ENCODE results near the gene ICA1L. TPM values are rescaled to one million over a fixed set of nuclear protein-coding genes. Genes with fewer than 3 reads are reported as not detected.
A peak's percentile ranks its signal among the peaks of the same experiment; 100 is the strongest.

Gene ICA1L
- total RNA-seq, 2 donors from 2014 or later, result 2.4 to 3.3 TPM

GRCh38 chr2:202786842-202787241 is 84.7 kb downstream of the ICA1L start:
- ATAC-seq, result no peak
- no peak for DNase-seq
- Mint-ChIP-seq H3K27me3 (no peaks in the 10 kb centered on the region), H3K4me3 (no peak overlapping the region), H3K27ac (no peak overlapping the region), H3K36me3 (ENCODE audit: low read depth) (peaks cover 2% of the 10 kb centered on the region), H3K4me1 (no peaks in the 10 kb centered on the region)
- H3K9me3 ChIP-seq (ENCODE audit: control insufficient read depth, low read length, poor library complexity, severe bottlenecking), result no peaks in the 10 kb centered on the region

GRCh38 chr2:202782940-202783558 is 88.5 kb downstream of the ICA1L start:
- no peaks in the 10 kb centered on the region for H3K27me3 Mint-ChIP-seq
- no peaks in the 10 kb centered on the region for H3K9me3 ChIP-seq (ENCODE audit: control insufficient read depth, low read length, poor library complexity, severe bottlenecking)
- H3K36me3 Mint-ChIP-seq (ENCODE audit: low read depth), result peaks cover 6% of the 10 kb centered on the region
- no peak for DNase-seq
- no peaks in the 10 kb centered on the region for H3K4me1 Mint-ChIP-seq
- no peak overlapping the region for H3K4me3 Mint-ChIP-seq
- no peak overlapping the region for H3K27ac Mint-ChIP-seq
- no peak for ATAC-seq

GRCh38 chr2:202780514-202781021 is 91.0 kb downstream of the ICA1L start:
- peaks cover 2% of the 10 kb centered on the region for H3K4me1 Mint-ChIP-seq
- peaks cover 6% of the 10 kb centered on the region for H3K36me3 Mint-ChIP-seq (ENCODE audit: low read depth)
- H3K9me3 ChIP-seq (ENCODE audit: control insufficient read depth, low read length, poor library complexity, severe bottlenecking), result no peaks in the 10 kb centered on the region
- H3K4me3 Mint-ChIP-seq, result no peak overlapping the region
- ATAC-seq, result no peak
- H3K27ac Mint-ChIP-seq, result peak overlapping the region; percentile 45
- no peak for DNase-seq
- H3K27me3 Mint-ChIP-seq, result no peaks in the 10 kb centered on the region

- H3K9me3 ChIP-seq (ENCODE audit: control insufficient read depth, low read length, poor library complexity, severe bottlenecking), result no peaks in the 10 kb centered on the region
- ATAC-seq, result no peak
- H3K27me3 Mint-ChIP-seq, result no peaks in the 10 kb centered on the region
- no peak for DNase-seq
- H3K4me3 Mint-ChIP-seq, result no peak overlapping the region
- H3K4me1 Mint-ChIP-seq, result peaks cover 2% of the 10 kb centered on the region
- no peak overlapping the region for H3K27ac Mint-ChIP-seq
- H3K36me3 Mint-ChIP-seq (ENCODE audit: low read depth), result peaks cover 12% of the 10 kb centered on the region
Observed at GRCh38 chr2:202778217-202778616, 93.3 kb downstream of the ICA1L start.

- ATAC-seq, result no peak
Observed at GRCh38 chr2:202774104-202774503, 97.5 kb downstream of the ICA1L start.

GRCh38 chr2:202773301-202773973 is 98.1 kb downstream of the ICA1L start:
- H3K27me3 Mint-ChIP-seq, result no peaks in the 10 kb centered on the region
- no peaks in the 10 kb centered on the region for H3K9me3 ChIP-seq (ENCODE audit: control insufficient read depth, low read length, poor library complexity, severe bottlenecking)
- no peak overlapping the region for H3K4me3 Mint-ChIP-seq
- ATAC-seq (no peak), DNase-seq (no peak)
- H3K4me1 Mint-ChIP-seq, result peaks cover 2% of the 10 kb centered on the region
- no peak overlapping the region for H3K27ac Mint-ChIP-seq
- peaks cover 6% of the 10 kb centered on the region for H3K36me3 Mint-ChIP-seq (ENCODE audit: low read depth)

More at GRCh38 chr2:202774104-202774503, 97.5 kb downstream of the ICA1L start:
- Mint-ChIP-seq H3K27ac (no peak overlapping the region), H3K27me3 (no peaks in the 10 kb centered on the region), H3K36me3 (ENCODE audit: low read depth) (peaks cover 8% of the 10 kb centered on the region), H3K4me1 (peaks cover 2% of the 10 kb centered on the region), H3K4me3 (no peak overlapping the region)
- no peaks in the 10 kb centered on the region for H3K9me3 ChIP-seq (ENCODE audit: control insufficient read depth, low read length, poor library complexity, severe bottlenecking)
- no peak for DNase-seq

GRCh38 chr2:202771741-202772460 is 99.7 kb downstream of the ICA1L start:
- H3K9me3 ChIP-seq (ENCODE audit: control insufficient read depth, low read length, poor library complexity, severe bottlenecking), result no peaks in the 10 kb centered on the region
- Mint-ChIP-seq H3K27me3 (no peaks in the 10 kb centered on the region), H3K27ac (no peak overlapping the region), H3K4me1 (peaks cover 3% of the 10 kb centered on the region), H3K36me3 (ENCODE audit: low read depth) (peaks cover 6% of the 10 kb centered on the region), H3K4me3 (no peak overlapping the region)
- ATAC-seq (no peak), DNase-seq (no peak)

- no peaks in the 10 kb centered on the region for H3K9me3 ChIP-seq (ENCODE audit: control insufficient read depth, low read length, poor library complexity, severe bottlenecking)
- Mint-ChIP-seq H3K27ac (no peak overlapping the region), H3K36me3 (ENCODE audit: low read depth) (peaks cover 6% of the 10 kb centered on the region), H3K4me1 (peaks cover 3% of the 10 kb centered on the region), H3K4me3 (no peak overlapping the region), H3K27me3 (no peaks in the 10 kb centered on the region)
- DNase-seq, result no peak
- no peak for ATAC-seq
Observed at GRCh38 chr2:202771336-202771735, 100.2 kb downstream of the ICA1L start.

GRCh38 chr2:202769201-202769600 is 102.4 kb downstream of the ICA1L start:
- no peaks in the 10 kb centered on the region for H3K27me3 Mint-ChIP-seq
- H3K36me3 Mint-ChIP-seq (ENCODE audit: low read depth), result peaks cover 2% of the 10 kb centered on the region
- H3K27ac Mint-ChIP-seq, result no peak overlapping the region
- peaks cover 3% of the 10 kb centered on the region for H3K4me1 Mint-ChIP-seq
- DNase-seq (no peak), ATAC-seq (no peak)
- no peak overlapping the region for H3K4me3 Mint-ChIP-seq
- H3K9me3 ChIP-seq (ENCODE audit: control insufficient read depth, low read length, poor library complexity, severe bottlenecking), result no peaks in the 10 kb centered on the region

- H3K9me3 ChIP-seq (ENCODE audit: control insufficient read depth, low read length, poor library complexity, severe bottlenecking), result no peaks in the 10 kb centered on the region
- ATAC-seq, result no peak
- Mint-ChIP-seq H3K27me3 (no peaks in the 10 kb centered on the region), H3K4me1 (peaks cover 3% of the 10 kb centered on the region), H3K27ac (no peak overlapping the region), H3K36me3 (ENCODE audit: low read depth) (peaks cover 4% of the 10 kb centered on the region), H3K4me3 (no peak overlapping the region)
- no peak for DNase-seq
Observed at GRCh38 chr2:202768273-202768672, 103.3 kb downstream of the ICA1L start.

- DNase-seq, result no peak
- no peaks in the 10 kb centered on the region for H3K27me3 Mint-ChIP-seq
- no peak overlapping the region for H3K4me3 Mint-ChIP-seq
- ATAC-seq, result no peak
- H3K9me3 ChIP-seq (ENCODE audit: control insufficient read depth, low read length, poor library complexity, severe bottlenecking), result no peaks in the 10 kb centered on the region
- no peak overlapping the region for H3K27ac Mint-ChIP-seq
- peaks cover 12% of the 10 kb centered on the region for H3K4me1 Mint-ChIP-seq
- peaks cover 6% of the 10 kb centered on the region for H3K36me3 Mint-ChIP-seq (ENCODE audit: low read depth)
Observed at GRCh38 chr2:202765436-202765835, 106.1 kb downstream of the ICA1L start.

GRCh38 chr2:202764991-202765390 is 106.6 kb downstream of the ICA1L start:
- ATAC-seq (no peak), DNase-seq (no peak)
- Mint-ChIP-seq H3K27ac (no peak overlapping the region), H3K4me3 (no peak overlapping the region), H3K4me1 (peaks cover 13% of the 10 kb centered on the region), H3K27me3 (no peaks in the 10 kb centered on the region), H3K36me3 (ENCODE audit: low read depth) (peaks cover 7% of the 10 kb centered on the region)
- H3K9me3 ChIP-seq (ENCODE audit: control insufficient read depth, low read length, poor library complexity, severe bottlenecking), result no peaks in the 10 kb centered on the region

GRCh38 chr2:202763916-202764315 is 107.7 kb downstream of the ICA1L start:
- Mint-ChIP-seq H3K4me1 (peaks cover 13% of the 10 kb centered on the region), H3K4me3 (no peak overlapping the region), H3K27me3 (no peaks in the 10 kb centered on the region), H3K27ac (no peak overlapping the region), H3K36me3 (ENCODE audit: low read depth) (peaks cover 7% of the 10 kb centered on the region)
- ATAC-seq, result no peak
- no peak for DNase-seq
- no peaks in the 10 kb centered on the region for H3K9me3 ChIP-seq (ENCODE audit: control insufficient read depth, low read length, poor library complexity, severe bottlenecking)
